Astrocyte of the spinal cord (primary cell): ENCODE data around the gene LMO2.
A peak's percentile ranks its signal among the peaks of the same experiment; 100 is the strongest.

Experiments used
- DNase-seq: peaks from one replicate; pipeline ENCODE4 v3.0.0; 2011; ENCODE audit warnings: low read depth, low spot score
- H3K4me3 ChIP-seq: 2 replicates; pipeline ENCODE4 v1.5.1; 2011; ENCODE audit warnings: low read depth, mild to moderate bottlenecking, low read length, moderate library complexity
- in situ Hi-C: cut with HindIII; loops from 2 replicates; pipeline ENCODE4 v1.10.0; 2017; ENCODE audit warnings: low sequenced_read_pairs
- TF ChIP-seq, protein P1 (sequence below): IDR thresholded peaks from 2 replicates; pipeline ENCODE4 v1.5.1; 2012; ENCODE audit warnings: low read depth, mild to moderate bottlenecking, low read length, inconsistent platforms

Gene LMO2

DNA sequence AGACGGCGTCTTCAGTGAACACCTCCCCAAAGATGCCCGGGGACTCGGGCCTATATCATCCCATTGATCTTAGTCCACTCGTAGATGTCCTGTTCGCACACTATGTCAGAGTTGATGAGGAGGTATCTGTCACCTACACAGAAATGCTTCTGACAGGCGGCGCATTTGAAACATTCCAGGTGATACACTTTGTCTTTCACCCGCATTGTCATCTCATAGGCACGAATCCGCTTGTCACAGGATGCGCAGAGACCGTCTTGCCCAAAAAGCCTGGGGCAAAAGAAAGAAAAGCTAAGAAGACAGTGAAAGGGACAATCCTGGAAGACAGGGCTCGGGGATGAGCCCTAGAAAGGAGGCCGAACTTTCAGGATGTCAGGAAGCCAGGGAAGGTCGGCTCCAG is 32.6 kb downstream of the LMO2 start:
- TF ChIP-seq, protein P1, sequence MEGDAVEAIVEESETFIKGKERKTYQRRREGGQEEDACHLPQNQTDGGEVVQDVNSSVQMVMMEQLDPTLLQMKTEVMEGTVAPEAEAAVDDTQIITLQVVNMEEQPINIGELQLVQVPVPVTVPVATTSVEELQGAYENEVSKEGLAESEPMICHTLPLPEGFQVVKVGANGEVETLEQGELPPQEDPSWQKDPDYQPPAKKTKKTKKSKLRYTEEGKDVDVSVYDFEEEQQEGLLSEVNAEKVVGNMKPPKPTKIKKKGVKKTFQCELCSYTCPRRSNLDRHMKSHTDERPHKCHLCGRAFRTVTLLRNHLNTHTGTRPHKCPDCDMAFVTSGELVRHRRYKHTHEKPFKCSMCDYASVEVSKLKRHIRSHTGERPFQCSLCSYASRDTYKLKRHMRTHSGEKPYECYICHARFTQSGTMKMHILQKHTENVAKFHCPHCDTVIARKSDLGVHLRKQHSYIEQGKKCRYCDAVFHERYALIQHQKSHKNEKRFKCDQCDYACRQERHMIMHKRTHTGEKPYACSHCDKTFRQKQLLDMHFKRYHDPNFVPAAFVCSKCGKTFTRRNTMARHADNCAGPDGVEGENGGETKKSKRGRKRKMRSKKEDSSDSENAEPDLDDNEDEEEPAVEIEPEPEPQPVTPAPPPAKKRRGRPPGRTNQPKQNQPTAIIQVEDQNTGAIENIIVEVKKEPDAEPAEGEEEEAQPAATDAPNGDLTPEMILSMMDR, result no peak
- no peak overlapping the region for H3K4me3 ChIP-seq
- in situ Hi-C loops, result no loop called here
- DNase-seq, result no peak

DNA sequence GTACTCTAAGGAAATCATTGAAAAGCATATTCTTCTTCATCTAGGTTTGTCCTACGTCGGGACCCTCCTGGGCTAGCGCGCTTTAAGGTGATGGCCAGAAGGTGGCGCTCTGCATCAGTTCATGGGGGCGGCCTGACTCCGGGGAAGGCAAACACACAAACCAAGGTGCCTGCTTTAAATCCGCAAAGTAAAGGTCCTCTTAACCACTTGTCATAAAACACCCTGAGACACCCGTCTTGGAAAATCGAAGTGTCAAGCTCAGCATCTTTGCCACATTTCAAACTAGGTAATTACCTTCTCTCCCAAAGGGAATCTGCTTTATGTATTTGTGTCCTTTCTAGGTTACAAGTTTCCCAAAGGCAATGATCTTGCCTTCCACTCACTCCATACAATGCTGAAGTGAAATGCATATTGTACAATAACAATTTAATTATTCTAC is 33.9 kb downstream of the LMO2 start:
- DNase-seq, result peak; percentile 64
- no peak overlapping the region for H3K4me3 ChIP-seq
- in situ Hi-C loops, result no loop called here
- TF ChIP-seq, protein P1, result peak; percentile 93

DNA sequence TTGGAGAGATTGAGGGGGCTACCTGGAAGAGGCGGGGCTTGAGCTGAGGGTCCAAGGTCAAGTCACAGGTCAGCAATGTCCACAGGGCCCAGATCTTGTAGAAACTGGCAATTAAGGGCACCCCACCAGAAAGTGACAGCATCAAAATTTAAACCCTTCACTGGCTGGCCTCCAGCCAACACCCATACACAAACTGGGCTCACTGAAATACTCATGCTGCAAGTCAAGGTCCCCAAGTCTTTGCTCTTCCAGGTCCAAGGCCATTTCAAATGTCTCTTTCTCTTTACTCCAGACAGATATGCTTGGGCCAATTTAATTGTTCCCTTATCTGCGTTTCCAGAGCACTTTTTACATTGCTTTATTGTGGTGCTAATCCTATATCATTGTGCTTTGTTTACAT is 36.4 kb downstream of the LMO2 start:
- TF ChIP-seq, protein P1, result no peak
- in situ Hi-C loops, result no loop called here
- H3K4me3 ChIP-seq, result no peak overlapping the region
- DNase-seq, result no peak

DNA sequence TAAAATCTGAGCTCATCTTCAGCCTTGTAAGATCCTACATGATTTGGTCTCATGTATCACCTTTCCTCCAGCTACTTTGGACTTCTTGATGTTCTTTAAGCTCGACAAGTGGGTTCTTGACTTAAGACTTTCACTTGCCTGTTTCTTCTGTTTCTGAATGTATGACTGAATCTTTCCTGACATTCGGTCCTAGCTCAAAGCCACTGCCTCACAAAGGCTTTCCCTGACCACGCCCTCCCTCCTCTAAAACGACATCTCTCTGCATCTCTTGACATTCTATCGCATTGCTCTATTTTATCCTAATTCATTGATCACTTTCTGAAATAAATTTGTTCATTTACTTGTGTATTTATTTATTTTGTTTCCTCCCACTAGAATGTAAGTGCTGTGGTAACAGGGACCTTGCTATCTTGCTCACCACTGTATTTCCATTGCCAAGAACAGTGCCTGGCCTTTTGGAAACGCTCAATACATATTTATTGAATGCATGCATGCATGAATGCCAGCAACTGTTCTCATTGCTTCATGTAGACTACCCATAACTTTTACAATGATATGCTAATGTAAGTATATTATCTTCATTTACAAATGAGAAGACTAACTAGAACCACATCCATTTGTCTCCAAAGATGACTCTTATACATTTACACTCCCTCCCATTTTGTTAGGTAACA is 43.0 kb downstream of the LMO2 start:
- in situ Hi-C loops, result no loop called here
- H3K4me3 ChIP-seq, result no peak overlapping the region
- TF ChIP-seq, protein P1, result no peak
- DNase-seq, result no peak

DNA sequence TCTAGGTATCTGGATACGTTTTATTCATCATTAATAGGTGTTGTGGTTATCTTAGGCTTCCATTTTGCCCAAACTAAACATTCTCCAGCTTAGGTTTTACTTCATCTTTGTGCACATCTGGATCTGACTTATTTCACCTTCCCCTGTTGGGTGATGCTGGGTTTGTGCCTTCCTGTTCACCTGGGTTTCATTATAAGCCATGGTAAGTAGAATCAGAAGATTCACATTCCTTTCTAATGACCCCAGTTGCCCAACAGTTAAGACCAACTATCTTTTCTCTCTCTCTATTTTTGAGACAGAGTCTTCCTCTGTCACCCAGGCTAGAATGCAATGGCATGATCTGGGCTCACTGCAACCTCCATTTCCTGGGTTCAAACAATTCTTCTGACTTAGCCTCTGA is 44.6 kb downstream of the LMO2 start:
- TF ChIP-seq, protein P1, result no peak
- in situ Hi-C loops, result no loop called here

DNA sequence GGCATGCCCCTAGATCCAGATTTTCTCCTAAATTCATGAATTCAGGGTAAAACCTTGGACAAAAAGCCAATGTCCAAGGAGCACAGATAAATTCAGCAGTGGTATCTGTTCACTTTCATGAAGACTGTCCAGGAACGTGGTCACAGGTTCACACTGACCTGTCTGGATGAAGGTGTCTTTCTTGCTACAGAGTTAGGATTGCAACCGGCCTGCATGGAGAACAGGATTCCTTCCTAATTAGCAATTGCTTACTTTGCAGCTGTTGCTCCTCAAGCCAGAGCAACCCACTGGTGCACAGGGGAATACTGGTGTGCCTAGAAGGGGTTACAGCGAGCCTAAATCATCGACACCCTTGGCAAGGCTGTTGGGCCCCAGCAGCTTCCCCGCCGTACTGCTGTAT is 47.6 kb downstream of the LMO2 start:
- H3K4me3 ChIP-seq, result no peak overlapping the region
- TF ChIP-seq, protein P1, result no peak
- no peak for DNase-seq
- in situ Hi-C loops, result no loop called here

More for the DNA sequence above, 44.6 kb downstream of the LMO2 start:
- H3K4me3 ChIP-seq, result no peak overlapping the region
- no peak for DNase-seq
